ENCODE results near the gene PTGER1.

Gene PTGER1

GRCh38 chr19:14516746-14517438 lies 41.7 kb upstream of the PTGER1 start:
- H3K4me3 ChIP-seq (replicated peaks; ENCODE audit: low read depth, low read length) = peak overlapping the region; percentile 87
- DNase-seq (ENCODE audit: extremely low read depth, low read depth) = no peak
- TF ChIP-seq CTCF (IDR thresholded peaks at IDR 0.05; ENCODE audit: low read depth, low read length, missing control alignments) = no peak

GRCh38 chr19:14516048-14516534 lies 40.9 kb upstream of the PTGER1 start:
- peak overlapping the region; percentile 87 for H3K4me3 ChIP-seq (replicated peaks; ENCODE audit: low read depth, low read length)
- no peak for TF ChIP-seq CTCF (IDR thresholded peaks at IDR 0.05; ENCODE audit: low read depth, low read length, missing control alignments)
- no peak for DNase-seq (ENCODE audit: extremely low read depth, low read depth)

- TF ChIP-seq CTCF (IDR thresholded peaks at IDR 0.05; ENCODE audit: low read depth, low read length, missing control alignments) = no peak
- peak overlapping the region; percentile 87 for H3K4me3 ChIP-seq (replicated peaks; ENCODE audit: low read depth, low read length)
- no peak for DNase-seq (ENCODE audit: extremely low read depth, low read depth)
Measured at GRCh38 chr19:14515501-14516047, 40.4 kb upstream of the PTGER1 start.

GRCh38 chr19:14514215-14514863 lies 39.2 kb upstream of the PTGER1 start:
- TF ChIP-seq CTCF (IDR thresholded peaks at IDR 0.05; ENCODE audit: low read depth, low read length, missing control alignments) = no peak
- H3K4me3 ChIP-seq (replicated peaks; ENCODE audit: low read depth, low read length) = no peak overlapping the region

GRCh38 chr19:14512406-14512961 lies 37.3 kb upstream of the PTGER1 start:
- TF ChIP-seq CTCF (IDR thresholded peaks at IDR 0.05; ENCODE audit: low read depth, low read length, missing control alignments) = no peak
- DNase-seq (ENCODE audit: extremely low read depth, low read depth) = no peak
- no peak overlapping the region for H3K4me3 ChIP-seq (replicated peaks; ENCODE audit: low read depth, low read length)

More at GRCh38 chr19:14514215-14514863, 39.2 kb upstream of the PTGER1 start:
- DNase-seq (ENCODE audit: extremely low read depth, low read depth) = no peak

GRCh38 chr19:14511229-14511593 lies 36.1 kb upstream of the PTGER1 start:
- DNase-seq (ENCODE audit: extremely low read depth, low read depth) = no peak
- TF ChIP-seq CTCF (IDR thresholded peaks at IDR 0.05; ENCODE audit: low read depth, low read length, missing control alignments) = no peak
- H3K4me3 ChIP-seq (replicated peaks; ENCODE audit: low read depth, low read length) = no peak overlapping the region
